Measurements from ENCODE around the gene PKIB. TPM values are rescaled to one million over a fixed set of nuclear protein-coding genes. Genes with fewer than 3 reads are reported as not detected.

Gene PKIB
- total RNA-seq, 4 donors from 2014 or later, result 1.2 to 2.2 TPM; not detected in 2

DNA sequence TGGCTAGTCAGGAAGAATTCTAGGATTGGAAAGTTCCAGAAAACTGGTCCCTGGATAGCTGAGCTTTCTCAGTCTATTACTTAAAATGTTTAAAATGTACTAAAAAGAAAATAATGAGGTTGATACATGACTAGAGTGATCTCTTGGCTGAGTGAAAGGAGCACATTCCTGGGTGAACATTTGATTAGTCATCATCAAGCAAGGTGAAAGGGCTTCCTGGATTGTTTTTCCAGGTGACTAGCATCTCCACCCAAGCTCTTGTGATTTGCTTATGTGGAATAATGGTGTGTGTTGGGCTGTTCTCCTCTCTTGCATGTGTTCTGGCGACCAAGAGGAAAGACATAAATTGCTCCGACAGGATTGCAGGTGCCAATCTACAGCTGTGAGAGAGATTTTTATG lies 42.9 kb downstream of the PKIB start:
- TF ChIP-seq POLR2AphosphoS5 (IDR thresholded peaks at IDR 0.05) (no peak), EP300 (IDR thresholded peaks at IDR 0.05) (no peak), POLR2A (IDR thresholded peaks at IDR 0.05; ENCODE audit: low read depth) (no peak)
- TF ChIP-seq, protein P1, sequence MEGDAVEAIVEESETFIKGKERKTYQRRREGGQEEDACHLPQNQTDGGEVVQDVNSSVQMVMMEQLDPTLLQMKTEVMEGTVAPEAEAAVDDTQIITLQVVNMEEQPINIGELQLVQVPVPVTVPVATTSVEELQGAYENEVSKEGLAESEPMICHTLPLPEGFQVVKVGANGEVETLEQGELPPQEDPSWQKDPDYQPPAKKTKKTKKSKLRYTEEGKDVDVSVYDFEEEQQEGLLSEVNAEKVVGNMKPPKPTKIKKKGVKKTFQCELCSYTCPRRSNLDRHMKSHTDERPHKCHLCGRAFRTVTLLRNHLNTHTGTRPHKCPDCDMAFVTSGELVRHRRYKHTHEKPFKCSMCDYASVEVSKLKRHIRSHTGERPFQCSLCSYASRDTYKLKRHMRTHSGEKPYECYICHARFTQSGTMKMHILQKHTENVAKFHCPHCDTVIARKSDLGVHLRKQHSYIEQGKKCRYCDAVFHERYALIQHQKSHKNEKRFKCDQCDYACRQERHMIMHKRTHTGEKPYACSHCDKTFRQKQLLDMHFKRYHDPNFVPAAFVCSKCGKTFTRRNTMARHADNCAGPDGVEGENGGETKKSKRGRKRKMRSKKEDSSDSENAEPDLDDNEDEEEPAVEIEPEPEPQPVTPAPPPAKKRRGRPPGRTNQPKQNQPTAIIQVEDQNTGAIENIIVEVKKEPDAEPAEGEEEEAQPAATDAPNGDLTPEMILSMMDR (IDR thresholded peaks at IDR 0.05), result no peak
- H3K9me3 ChIP-seq, result no peaks in the 10 kb centered on the region
- no peak overlapping the region for H3K4me3 ChIP-seq
- H3K27me3 ChIP-seq, result no peaks in the 10 kb centered on the region
- 84% methylated on average over 2 of the region's 2 CpGs for WGBS
- intact Hi-C loops (cut with DNase I), result no loop called here
- H3K27ac ChIP-seq (replicated peaks in 1 of 4), result no peak overlapping the region
- H3K36me3 ChIP-seq, result no peaks in the 10 kb centered on the region
- DNase-seq (ENCODE audit: extremely low spot score), result no peak
- no peaks in the 10 kb centered on the region for H3K4me1 ChIP-seq

DNA sequence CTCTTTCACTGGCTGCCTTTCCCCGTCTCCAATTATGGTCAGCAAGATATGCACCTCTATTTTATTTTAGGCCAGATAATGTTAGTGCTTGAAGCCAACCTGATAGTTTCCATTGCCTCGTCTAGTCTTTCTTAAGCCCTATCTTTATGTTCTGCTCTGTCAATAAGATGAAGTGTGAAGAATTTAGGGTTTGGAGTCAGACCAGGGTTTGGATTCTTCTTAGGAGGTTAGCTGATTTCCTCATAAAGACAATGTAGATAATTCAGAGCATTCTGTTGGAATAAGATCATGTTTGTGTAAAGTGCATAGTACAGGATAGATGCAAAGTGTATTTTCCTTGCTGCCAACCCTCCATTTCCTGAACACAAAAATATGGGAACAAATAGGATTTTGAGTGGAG lies 43.8 kb downstream of the PKIB start:
- WGBS, result 92% methylated on average over 2 of the region's 2 CpGs
- intact Hi-C loops (cut with DNase I), result no loop called here

DNA sequence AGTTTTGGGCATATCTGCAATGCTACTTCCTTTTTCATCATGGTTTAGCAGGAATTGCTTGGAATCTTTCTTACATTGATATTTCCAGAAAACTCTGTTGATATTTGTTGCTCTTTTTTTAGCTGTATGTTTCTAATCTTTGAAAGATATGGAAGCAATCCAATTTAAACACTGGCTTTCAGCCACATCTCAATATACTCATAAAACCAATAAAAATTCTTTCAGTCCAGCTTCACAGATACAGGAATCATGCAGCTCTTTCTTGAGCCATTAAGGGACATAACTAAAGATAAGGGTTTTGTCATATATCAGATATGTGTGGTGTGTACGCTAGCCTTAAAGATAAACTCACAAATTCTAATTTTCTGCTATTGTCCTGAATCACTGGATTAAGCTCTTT lies 47.4 kb downstream of the PKIB start:
- Histone ChIP-seq H3K9me3 (no peaks in the 10 kb centered on the region), H3K4me1 (no peaks in the 10 kb centered on the region), H3K4me3 (no peak overlapping the region), H3K36me3 (no peaks in the 10 kb centered on the region), H3K27me3 (no peaks in the 10 kb centered on the region), H3K27ac (replicated peaks in 1 of 4) (no peak overlapping the region)
- no peak for DNase-seq (ENCODE audit: extremely low spot score)
- TF ChIP-seq POLR2A (IDR thresholded peaks at IDR 0.05; ENCODE audit: low read depth) (no peak), POLR2AphosphoS5 (IDR thresholded peaks at IDR 0.05) (no peak), EP300 (IDR thresholded peaks at IDR 0.05) (no peak)
- TF ChIP-seq, protein P1 (IDR thresholded peaks at IDR 0.05), result no peak
- intact Hi-C loops (cut with DNase I), result no loop called here
- 93% methylated on average over 1 of the region's 1 CpG for WGBS

More for the DNA sequence above, 43.8 kb downstream of the PKIB start:
- DNase-seq (ENCODE audit: extremely low spot score), result no peak
- no peak overlapping the region for H3K27ac ChIP-seq (replicated peaks in 1 of 4)
- H3K4me1 ChIP-seq, result no peaks in the 10 kb centered on the region
- TF ChIP-seq, protein P1 (IDR thresholded peaks at IDR 0.05), result no peak
- TF ChIP-seq POLR2A (IDR thresholded peaks at IDR 0.05; ENCODE audit: low read depth) (no peak), POLR2AphosphoS5 (IDR thresholded peaks at IDR 0.05) (no peak), EP300 (IDR thresholded peaks at IDR 0.05) (no peak)
- H3K27me3 ChIP-seq, result no peaks in the 10 kb centered on the region
- H3K36me3 ChIP-seq, result no peaks in the 10 kb centered on the region
- H3K9me3 ChIP-seq, result no peaks in the 10 kb centered on the region
- H3K4me3 ChIP-seq, result no peak overlapping the region

DNA sequence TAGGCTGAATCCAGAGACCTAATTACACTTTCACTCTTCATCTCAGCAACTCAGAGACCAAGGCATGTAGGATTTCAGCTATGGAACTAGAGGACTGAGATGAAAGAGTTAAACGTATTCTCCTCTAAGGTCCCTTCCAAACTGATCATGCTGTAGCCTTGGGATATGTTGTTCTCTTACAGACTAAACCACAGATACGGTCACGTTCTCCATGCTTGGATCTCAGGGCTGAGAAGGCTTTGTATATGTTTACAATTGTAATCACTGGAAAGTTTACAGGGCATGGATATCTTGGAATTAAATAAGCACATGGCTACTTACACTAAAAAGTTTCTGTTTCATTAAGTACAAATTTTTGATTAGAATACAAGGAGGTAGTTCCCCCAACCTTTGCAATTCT lies 50.1 kb downstream of the PKIB start:
- no peak for DNase-seq (ENCODE audit: extremely low spot score)
- intact Hi-C loops (cut with DNase I), result no loop called here
- WGBS, result 62% methylated on average over 3 of the region's 3 CpGs
- Histone ChIP-seq H3K9me3 (no peaks in the 10 kb centered on the region), H3K36me3 (no peaks in the 10 kb centered on the region), H3K27ac (replicated peaks in 1 of 4) (no peak overlapping the region), H3K4me3 (no peak overlapping the region), H3K27me3 (no peaks in the 10 kb centered on the region), H3K4me1 (no peaks in the 10 kb centered on the region)
- TF ChIP-seq, protein P1 (IDR thresholded peaks at IDR 0.05), result no peak
- no peak for TF ChIP-seq EP300 (IDR thresholded peaks at IDR 0.05)
- TF ChIP-seq POLR2AphosphoS5 (IDR thresholded peaks at IDR 0.05), result no peak
- no peak for TF ChIP-seq POLR2A (IDR thresholded peaks at IDR 0.05; ENCODE audit: low read depth)

DNA sequence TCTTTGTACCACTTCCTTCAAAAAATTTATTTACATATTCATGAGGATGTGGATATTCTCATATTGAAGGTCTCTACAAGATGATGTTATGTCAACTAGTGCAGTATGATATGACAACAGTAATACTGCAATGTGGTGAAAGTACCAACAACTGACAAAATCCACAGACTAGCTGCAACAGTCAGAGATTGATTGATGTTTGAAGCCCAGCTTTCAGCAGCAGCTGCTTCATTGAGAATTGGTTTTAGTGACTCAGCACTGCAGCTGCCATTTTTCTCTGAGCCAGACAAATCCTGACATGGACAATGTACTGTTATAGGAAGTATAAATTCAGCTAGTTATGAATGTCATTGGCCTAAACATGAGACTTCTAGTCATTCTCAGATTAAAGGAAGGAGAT lies 53.8 kb downstream of the PKIB start:
- Histone ChIP-seq H3K4me1 (no peaks in the 10 kb centered on the region), H3K4me3 (no peak overlapping the region)

More for the DNA sequence above, 53.8 kb downstream of the PKIB start:
- no peak for DNase-seq (ENCODE audit: extremely low spot score)
- no peaks in the 10 kb centered on the region for H3K9me3 ChIP-seq
- H3K27ac ChIP-seq (replicated peaks in 1 of 4), result no peak overlapping the region
- H3K36me3 ChIP-seq, result no peaks in the 10 kb centered on the region
- intact Hi-C loops (cut with DNase I), result no loop called here
- no peaks in the 10 kb centered on the region for H3K27me3 ChIP-seq
- no peak for TF ChIP-seq EP300 (IDR thresholded peaks at IDR 0.05)
- TF ChIP-seq, protein P1 (IDR thresholded peaks at IDR 0.05), result no peak
- TF ChIP-seq POLR2AphosphoS5 (IDR thresholded peaks at IDR 0.05), result no peak
- TF ChIP-seq POLR2A (IDR thresholded peaks at IDR 0.05; ENCODE audit: low read depth), result no peak

Data from esophagus muscularis mucosa (tissue), 4 donors.